HG02973 (cell line): Measurements from ENCODE around the gene HADHA.
"Not testable (repeated sequence)": the region's sequence is repeated elsewhere in the genome, so short reads cannot be mapped to it uniquely, and the experiment has no call there.

Source experiments
- ATAC-seq: cut with Tn5 transposase; IDR thresholded peaks from one replicate; pipeline ENCODE4 v1.9.1; 2021; ENCODE audit warnings: moderate library complexity; ENCODE audit not compliant: unreplicated experiment

Gene HADHA

GRCh38 chr2:26177122-26177521, 67.3 kb downstream of the HADHA start:
- ATAC-seq = no peak

GRCh38 chr2:26176279-26176615, 68.2 kb downstream of the HADHA start:
- no peak for ATAC-seq

- no peak for ATAC-seq
Measured at GRCh38 chr2:26175466-26176278, 68.8 kb downstream of the HADHA start.

GRCh38 chr2:26174691-26175465, 69.6 kb downstream of the HADHA start:
- ATAC-seq = no peak

GRCh38 chr2:26173776-26174482, 70.5 kb downstream of the HADHA start:
- ATAC-seq = no peak

GRCh38 chr2:26172871-26173775, 71.3 kb downstream of the HADHA start, which contains the start of gene GAREM2:
Gene GAREM2 (plus strand): TSS chr2:26173088. CDS start chr2:26173221, 133 bp downstream.
- no peak for ATAC-seq

GRCh38 chr2:26172189-26172870, 72.1 kb downstream of the HADHA start:
- ATAC-seq = no peak

- ATAC-seq = no peak
Measured at GRCh38 chr2:26170795-26171194, 73.6 kb downstream of the HADHA start.

GRCh38 chr2:26169681-26170414, 74.6 kb downstream of the HADHA start:
- no peak for ATAC-seq

GRCh38 chr2:26169226-26169625, 75.2 kb downstream of the HADHA start:
- no peak for ATAC-seq

GRCh38 chr2:26168785-26169184, 75.6 kb downstream of the HADHA start:
- no peak for ATAC-seq

GRCh38 chr2:26166541-26166940, 77.9 kb downstream of the HADHA start:
- not testable (repeated sequence) for ATAC-seq

GRCh38 chr2:26165403-26165802, 79.0 kb downstream of the HADHA start:
- no peak for ATAC-seq

GRCh38 chr2:26164641-26165211, 79.7 kb downstream of the HADHA start:
- no peak for ATAC-seq

GRCh38 chr2:26164231-26164630, 80.2 kb downstream of the HADHA start:
- no peak for ATAC-seq

- no peak for ATAC-seq
Measured at GRCh38 chr2:26162963-26163362, 81.5 kb downstream of the HADHA start.

GRCh38 chr2:26161926-26162325, 82.5 kb downstream of the HADHA start:
- no peak for ATAC-seq

- no peak for ATAC-seq
Measured at GRCh38 chr2:26157580-26157979, 86.9 kb downstream of the HADHA start.

- ATAC-seq = no peak
Measured at GRCh38 chr2:26150243-26150642, 94.2 kb downstream of the HADHA start.
